Gastrocnemius medialis (tissue), 4 donors: Measurements from ENCODE around the gene RBP7. TPM values are rescaled to one million over a fixed set of nuclear protein-coding genes. Genes with fewer than 3 reads are reported as not detected.

Source experiments
- ATAC-seq, 2 donors: fragments of 150-250 bp; one replicate each; pipeline ENCODE4 v1.9.1; 2016
- DNase-seq, 2 donors: peaks; one replicate each; pipeline ENCODE4 v3.0.0-alpha.2; 2019
- H3K27ac ChIP-seq, 4 donors: fragments of 200-600 bp; sonication (generic); 1 replicate in 1 of 4; 2 replicates in 3 of 4; pipeline ENCODE4 v1.5.1; 2016 to 2018; ENCODE audit warnings: mild to moderate bottlenecking in 2 of 4, moderate library complexity in 1 of 4
- H3K27me3 ChIP-seq, 3 donors: fragments of 200-600 bp; sonication (generic) in 2 of 3; 1 replicate in 1 of 3; 2 replicates in 2 of 3; pipeline versions ENCODE4 v1.5.1 to v1.6.0; 2016 to 2019; ENCODE audit warnings: mild to moderate bottlenecking in 1 of 3, moderate library complexity in 1 of 3
- H3K36me3 ChIP-seq, 2 donors: fragments of 200-600 bp; sonication (generic) in 1 of 2; one replicate each; pipeline ENCODE4 v1.5.1; 2017 to 2018
- H3K4me1 ChIP-seq, 2 donors: fragments of 200-600 bp; sonication (generic) in 1 of 2; one replicate each; pipeline ENCODE4 v1.5.1; 2016 to 2017; ENCODE audit warnings: mild to moderate bottlenecking in 2 of 2
- H3K4me3 ChIP-seq, 4 donors: fragments of 200-600 bp; sonication (generic) in 3 of 4; 1 replicate in 1 of 4; 2 replicates in 3 of 4; pipeline ENCODE4 v1.5.1; 2016 to 2019; ENCODE audit warnings: mild to moderate bottlenecking in 2 of 4
- H3K9me3 ChIP-seq, 3 donors: fragments of 200-600 bp; sonication (generic) in 2 of 3; 1 replicate in 1 of 3; 2 replicates in 2 of 3; pipeline ENCODE4 v1.5.1; 2016 to 2019
- CTCF ChIP-seq, 5 experiments: fragments of 450-650 bp in 3 of 5; fragments of 200-600 bp in 2 of 5; sonication (generic) in 2 of 5; IDR thresholded peaks in 4 of 5; conservative IDR thresholded peaks in 1 of 5; 1 replicate in 4 of 5; 2 replicates in 1 of 5; pipeline ENCODE4 v1.5.1; 2016 to 2019; ENCODE audit warnings: antibody characterized with exemption in 5 of 5, mild to moderate bottlenecking in 3 of 5, moderate library complexity in 3 of 5
- POLR2A ChIP-seq, 2 donors: fragments of 450-650 bp; IDR thresholded peaks; one replicate each; pipeline ENCODE4 v1.6.1; 2017; ENCODE audit warnings: antibody characterized with exemption in 2 of 2, mild to moderate bottlenecking in 2 of 2, moderate library complexity in 2 of 2
- in situ Hi-C, 4 donors: fragments of 200-750 bp; cut with MboI; loops; one replicate each; pipeline versions ENCODE4 v1.15.0 to v1.8.0; 2017; ENCODE audit warnings: low sequenced_read_pairs in 4 of 4
- intact Hi-C: fragments of 100-400 bp; cut with DNase I; formaldehyde crosslinking; loops from one replicate; pipeline ENCODE4 v1.15.1; 2023; ENCODE audit warnings: low total_unique reads
- total RNA-seq, 4 donors: library from RNA; depleted of rRNA; stranded (reverse); fragments of >200 nt; gene quantifications; one replicate each; pipeline versions ENCODE4 v1.1.0 to v1.2.3, GENCODE V29; 2016

The RBP7 gene
- total RNA-seq, 4 donors from 2014 or later, result 7.9 to 19.2 (median 11.1) TPM

DNA sequence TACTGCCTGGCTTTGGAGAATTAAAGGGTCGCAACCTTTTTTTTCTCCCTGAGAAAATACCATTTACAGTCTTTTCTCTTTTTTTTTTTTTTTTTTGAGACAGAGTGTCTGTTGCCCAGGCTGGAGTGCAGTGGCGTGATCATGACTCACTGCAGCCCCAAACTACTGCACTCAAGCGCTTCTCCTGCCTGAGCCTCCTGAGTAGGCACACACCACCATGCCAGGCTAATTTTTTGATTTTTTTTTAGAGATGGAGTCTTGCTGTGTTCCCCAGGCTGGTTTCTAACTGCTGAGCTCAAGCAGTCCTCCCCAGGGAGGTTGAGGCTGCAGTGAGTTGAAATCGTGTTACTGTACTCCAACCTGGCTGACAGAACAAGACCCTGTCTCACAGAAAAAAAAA is 60.3 kb downstream of the RBP7 start:
- no peaks in the 10 kb centered on the region for H3K36me3 ChIP-seq
- TF ChIP-seq POLR2A (IDR thresholded peaks at IDR 0.05) (no peak), CTCF (IDR thresholded peaks at IDR 0.05 in 4 of 5, conservative IDR thresholded peaks at IDR 0.05 in 1 of 5) (no peak)
- H3K4me1 ChIP-seq, result peaks cover 23 to 60% of the 10 kb centered on the region in 2 donors
- ATAC-seq (peak in 1 of 2 donors; percentile 53), DNase-seq (no peak)
- peak overlapping the region in 3 of 4 donors; percentile 22 to 48 (median 46) for H3K27ac ChIP-seq
- intact Hi-C loops, result no loop called here
- in situ Hi-C loops, result no loop called here
- no peak overlapping the region for H3K4me3 ChIP-seq
- no peaks in the 10 kb centered on the region for H3K9me3 ChIP-seq
- no peaks in the 10 kb centered on the region for H3K27me3 ChIP-seq

DNA sequence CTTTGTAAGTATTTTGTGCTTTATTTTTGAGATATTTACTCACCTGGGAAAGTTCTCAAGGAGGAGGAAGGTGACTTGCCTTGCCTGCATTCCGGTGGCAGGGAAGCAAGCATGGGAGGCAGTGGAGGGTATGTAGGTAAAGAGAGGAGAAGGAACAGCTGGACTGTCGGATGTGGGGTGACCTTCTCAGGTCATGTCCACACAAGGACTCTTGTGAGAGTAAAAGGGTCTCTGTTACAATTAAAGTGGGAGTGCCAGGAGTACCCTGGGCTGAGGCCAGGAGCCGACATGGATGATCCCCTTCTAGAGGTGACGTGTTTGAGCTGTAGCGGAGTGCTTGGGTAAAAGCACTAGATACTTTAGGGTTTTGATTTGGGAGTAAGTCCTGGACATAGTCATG is 60.8 kb downstream of the RBP7 start:
- Histone ChIP-seq H3K4me1 (peaks cover 23 to 60% of the 10 kb centered on the region in 2 donors), H3K27ac (peak overlapping the region in 3 of 4 donors; percentile 22 to 48 (median 46)), H3K9me3 (no peaks in the 10 kb centered on the region), H3K27me3 (no peaks in the 10 kb centered on the region), H3K4me3 (no peak overlapping the region), H3K36me3 (no peaks in the 10 kb centered on the region)
- ATAC-seq (no peak), DNase-seq (no peak)
- intact Hi-C loops (no loop called here), in situ Hi-C loops (no loop called here)
- TF ChIP-seq CTCF (IDR thresholded peaks at IDR 0.05 in 4 of 5, conservative IDR thresholded peaks at IDR 0.05 in 1 of 5), result no peak
- TF ChIP-seq POLR2A (IDR thresholded peaks at IDR 0.05), result no peak

GRCh38 chr1:10059342-10059718 is 62.3 kb downstream of the RBP7 start:
- DNase-seq (peak in 1 of 2 donors; percentile 18), ATAC-seq (peak in 1 of 2 donors; percentile 46)
- TF ChIP-seq CTCF (IDR thresholded peaks at IDR 0.05 in 4 of 5, conservative IDR thresholded peaks at IDR 0.05 in 1 of 5) (no peak), POLR2A (IDR thresholded peaks at IDR 0.05) (no peak)
- H3K27me3 ChIP-seq, result no peaks in the 10 kb centered on the region
- intact Hi-C loops (no loop called here), in situ Hi-C loops (no loop called here)
- H3K27ac ChIP-seq, result peak overlapping the region; percentile 26 to 48 (median 29)
- H3K9me3 ChIP-seq, result no peaks in the 10 kb centered on the region
- no peak overlapping the region for H3K4me3 ChIP-seq
- no peaks in the 10 kb centered on the region for H3K36me3 ChIP-seq
- peaks cover 32 to 59% of the 10 kb centered on the region in 2 donors for H3K4me1 ChIP-seq

DNA sequence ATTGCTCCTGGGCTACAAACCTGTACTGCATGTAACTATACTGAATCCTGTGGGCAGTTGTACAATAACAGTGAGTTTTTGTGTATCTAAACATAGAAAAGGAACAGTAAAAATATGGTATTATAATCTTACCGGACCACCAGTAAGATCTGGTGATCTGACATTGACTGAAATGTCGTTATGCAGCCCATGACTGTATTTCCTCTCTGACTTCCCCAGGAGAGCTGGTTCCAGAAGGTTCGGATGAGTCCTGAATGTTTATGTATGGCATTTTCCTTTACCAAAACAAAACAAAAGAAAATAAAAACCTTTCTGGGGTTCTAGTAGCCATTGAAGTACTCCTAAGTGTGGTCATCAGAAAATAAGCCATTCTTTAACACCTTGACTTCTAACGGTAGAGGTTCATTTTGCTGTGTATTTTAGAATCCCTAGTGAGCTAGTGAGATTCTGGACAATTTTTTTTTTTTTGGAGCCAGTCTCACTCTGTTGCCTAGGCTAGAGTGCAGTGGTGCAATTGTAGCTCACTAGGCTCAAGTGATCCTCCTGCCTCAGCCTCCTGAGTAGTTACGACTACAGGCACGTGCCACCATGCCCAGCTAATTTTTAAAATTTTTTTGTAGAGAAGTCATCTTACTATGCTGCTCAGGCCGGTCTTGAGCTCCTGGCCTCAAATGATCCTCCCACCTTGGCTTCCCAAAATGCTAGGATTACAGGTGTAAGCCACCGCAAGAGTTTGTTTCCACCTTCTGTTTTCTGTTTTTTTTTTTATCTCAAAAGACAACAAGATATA is 63.5 kb downstream of the RBP7 start:
- ATAC-seq (no peak), DNase-seq (no peak)
- in situ Hi-C loops (no loop called here), intact Hi-C loops (no loop called here)
- no peaks in the 10 kb centered on the region for H3K27me3 ChIP-seq
- no peaks in the 10 kb centered on the region for H3K36me3 ChIP-seq
- no peak overlapping the region for H3K4me3 ChIP-seq
- peak overlapping the region in 1 of 4 donors; percentile 48 for H3K27ac ChIP-seq
- H3K4me1 ChIP-seq, result peaks cover 36 to 60% of the 10 kb centered on the region in 2 donors
- no peak for TF ChIP-seq POLR2A (IDR thresholded peaks at IDR 0.05)
- TF ChIP-seq CTCF (IDR thresholded peaks at IDR 0.05 in 4 of 5, conservative IDR thresholded peaks at IDR 0.05 in 1 of 5), result no peak
- H3K9me3 ChIP-seq, result no peaks in the 10 kb centered on the region
